Endothelial cell of umbilical vein (primary cell): ENCODE data around the gene CDC16. TPM values are rescaled to one million over a fixed set of nuclear protein-coding genes. Genes with fewer than 3 reads are reported as not detected.

Experiments
- BruUV-seq: library from RNA; stranded (reverse); fragments of 400-500 nt; replicated peaks from 2 replicates; lab custom pipeline; 2021; lab: Mats Ljungman, UMichigan
- CTCF ChIA-PET: fragments of 300-600, 350-600 bp; sonication (Branson Sonifier 250); formaldehyde crosslinking; loops from one replicate; lab custom pipeline; 2021; ENCODE audit warnings: antibody characterized with exemption, inconsistent platforms; lab: Charles Lee
- POLR2A ChIA-PET: fragments of 300-600, 350-600 bp; sonication (Branson Sonifier 250); formaldehyde crosslinking; loops from one replicate; lab custom pipeline; 2021; ENCODE audit warnings: antibody characterized with exemption, inconsistent platforms; lab: Charles Lee
- DNase-seq: peaks from one replicate; pipeline ENCODE4 v3.0.0-alpha.2; 2011; ENCODE audit warnings: low read depth, low spot score
- FAIRE-seq: peaks from 2 replicates; lab custom pipeline; 2011; peaks lifted over from hg19 to GRCh38; lab: Jason Lieb, UNC
- H2AFZ ChIP-seq: 2 replicates; pipeline ENCODE4 v1.6.0; 2012; ENCODE audit warnings: low read depth, low read length, control low read depth, inconsistent platforms
- H3K27ac ChIP-seq: 2 replicates; pipeline ENCODE4 v1.5.1; 2011; ENCODE audit warnings: low read depth, mild to moderate bottlenecking, control low read depth, low read length, moderate library complexity; ENCODE audit not compliant: insufficient read depth
- H3K27me3 ChIP-seq, 2 experiments: 2 replicates each; pipeline versions ENCODE4 v1.6.0 to v1.6.1; 2011; ENCODE audit warnings: low read length in 2 of 2, mixed read lengths in 1 of 2; ENCODE audit not compliant: control insufficient read depth in 2 of 2, insufficient read depth in 2 of 2
- H3K36me3 ChIP-seq, 2 experiments: 2 replicates in 1 of 2; 3 replicates in 1 of 2; pipeline ENCODE4 v1.5.1; 2011; ENCODE audit warnings: low read length in 2 of 2, mild to moderate bottlenecking in 1 of 2, moderate library complexity in 1 of 2; ENCODE audit not compliant: control insufficient read depth in 2 of 2, insufficient read depth in 2 of 2; ENCODE audit errors: extremely low read depth in 1 of 2
- H3K4me1 ChIP-seq: 3 replicates; pipeline ENCODE4 v1.5.1; 2011; ENCODE audit warnings: mild to moderate bottlenecking, low read length; ENCODE audit not compliant: control insufficient read depth, insufficient read depth; ENCODE audit errors: extremely low read depth
- H3K4me2 ChIP-seq: 2 replicates; pipeline ENCODE4 v1.6.1; 2011; ENCODE audit warnings: low read length, control low read depth, mixed read lengths; ENCODE audit not compliant: insufficient read depth
- H3K4me3 ChIP-seq, 3 experiments: fragments of 200-600 bp in 1 of 3; sonication (generic), shearing (Covaris generic) in 1 of 3; replicated peaks in 1 of 3; 2 replicates each; pipeline ENCODE4 v1.5.1; 2011 to 2016; ENCODE audit warnings: control low read depth in 3 of 3, low read length in 3 of 3, mild to moderate bottlenecking in 2 of 3, inconsistent platforms in 1 of 3, low read depth in 1 of 3, moderate library complexity in 1 of 3; ENCODE audit not compliant: insufficient read depth in 1 of 3
- H3K79me2 ChIP-seq: 2 replicates; pipeline ENCODE4 v1.6.0; 2012; ENCODE audit warnings: low read length, inconsistent platforms; ENCODE audit not compliant: control insufficient read depth, insufficient read depth
- H3K9ac ChIP-seq: replicated peaks from 2 replicates; pipeline ENCODE3; 2011; ENCODE audit warnings: low read length, control low read depth; ENCODE audit not compliant: insufficient read depth; ENCODE audit errors: extremely low read depth
- H3K9me1 ChIP-seq: replicated peaks from 3 replicates; pipeline ENCODE4 v1.6.0; 2011; ENCODE audit warnings: mild to moderate bottlenecking, low read length; ENCODE audit not compliant: control insufficient read depth, insufficient read depth; ENCODE audit errors: extremely low read depth
- H3K9me3 ChIP-seq: replicated peaks from 2 replicates; pipeline ENCODE4 v1.5.1; 2012; ENCODE audit warnings: low read length, inconsistent platforms; ENCODE audit not compliant: control insufficient read depth, insufficient read depth
- H4K20me1 ChIP-seq: replicated peaks from 2 replicates; pipeline ENCODE3; 2011; ENCODE audit warnings: mild to moderate bottlenecking, low read length; ENCODE audit not compliant: control insufficient read depth, insufficient read depth; ENCODE audit errors: extremely low read depth
- CTCF ChIP-seq, 2 donors: IDR thresholded peaks; 1 replicate in 1 of 2; 2 replicates in 1 of 2; pipeline ENCODE4 v1.5.1; 2011; ENCODE audit warnings: low read length in 2 of 2, mild to moderate bottlenecking in 2 of 2, moderate library complexity in 2 of 2, control low read depth in 1 of 2, inconsistent platforms in 1 of 2, low read depth in 1 of 2; ENCODE audit not compliant: insufficient read depth in 1 of 2; ENCODE audit errors: extremely low read depth in 1 of 2
- EZH2 ChIP-seq: IDR thresholded peaks from 2 replicates; pipeline ENCODE4 v1.6.1; 2012; ENCODE audit warnings: borderline replicate concordance, low read depth, mild to moderate bottlenecking, moderate library complexity, low read length, inconsistent platforms; ENCODE audit not compliant: severe bottlenecking
- GATA2 ChIP-seq: IDR thresholded peaks from 2 replicates; pipeline ENCODE4 v1.7.0; 2011; ENCODE audit warnings: low read depth, mild to moderate bottlenecking, moderate library complexity, mixed read lengths, low read length; ENCODE audit not compliant: insufficient read length, insufficient read depth
- JUN ChIP-seq: IDR thresholded peaks from 2 replicates; pipeline ENCODE4 v1.6.1; 2011; ENCODE audit warnings: borderline replicate concordance, low read depth; ENCODE audit not compliant: insufficient read length, insufficient read depth
- MYC ChIP-seq: IDR thresholded peaks from one replicate; pipeline ENCODE4 v1.6.1; 2011; ENCODE audit warnings: mild to moderate bottlenecking, low read depth, low read length
- POLR2A ChIP-seq: IDR thresholded peaks from 2 replicates; pipeline ENCODE4 v1.6.1; 2012; ENCODE audit warnings: low read depth, mild to moderate bottlenecking, control low read depth, low read length
- POLR2AphosphoS5 ChIP-seq: IDR thresholded peaks from 2 replicates; pipeline ENCODE4 v1.6.1; 2012; ENCODE audit warnings: low read depth, mild to moderate bottlenecking, control low read depth, low read length, moderate library complexity; ENCODE audit not compliant: insufficient read depth
- dilution Hi-C: fragments of 300-500 bp; cut with MboI; formaldehyde crosslinking; loops from one replicate; pipeline ENCODE4 v1.15.0; 2019; ENCODE audit warnings: low sequenced_read_pairs; ENCODE audit not compliant: extremely low pct_ligation_motif_present
- intact Hi-C: fragments of 100-400 bp; cut with micrococcal nuclease; formaldehyde crosslinking; loops from one replicate; pipeline ENCODE4 v1.10.0; 2022
- polyA plus RNA-seq, 4 experiments: library from polyadenylated mRNA; depleted of rRNA in 3 of 4; stranded (reverse) in 3 of 4; unstranded in 1 of 4; fragments of >200 nt; gene quantifications; 2 replicates each; pipeline versions ENCODE4 v1.2.1 to v1.2.3, GENCODE V29; 2011 to 2012; ENCODE audit warnings: missing spikeins in 1 of 4
- total RNA-seq: library from RNA; stranded (reverse); gene quantifications from 2 replicates; pipeline ENCODE4 v1.2.3, GENCODE V29; 2021

CDC16 gene
- total and polyA plus RNA-seq, 2 donors (not counting 3 experiments of a cell fraction or from before 2014, with no cell fraction given) = 41.6 to 83.3 TPM

DNA sequence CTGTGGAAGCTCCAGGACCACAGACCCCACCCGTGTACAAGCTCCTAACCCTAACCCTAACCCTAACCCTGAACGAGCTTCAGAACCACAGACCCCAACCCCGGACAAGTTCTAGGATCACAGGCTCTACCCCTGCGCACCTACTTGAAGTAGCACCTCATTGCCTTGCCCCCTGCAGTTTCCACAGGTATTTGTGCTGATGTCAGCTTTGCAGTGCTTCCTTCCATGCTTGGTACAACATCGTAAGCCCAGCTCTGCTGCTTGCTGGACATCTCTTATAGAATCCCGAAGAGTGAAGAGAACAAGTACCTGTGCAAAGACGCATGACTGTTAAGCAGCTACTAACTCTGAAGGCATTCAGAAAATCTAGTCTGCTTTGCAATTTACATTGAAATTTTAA, 20.7 kb upstream of the CDC16 start:
- Histone ChIP-seq H3K27ac (no peak overlapping the region), H3K79me2 (no peaks in the 10 kb centered on the region), H3K36me3 (no peaks in the 10 kb centered on the region), H4K20me1 (no peaks in the 10 kb centered on the region), H3K9ac (no peak overlapping the region), H3K4me2 (no peak overlapping the region), H3K9me3 (no peaks in the 10 kb centered on the region), H3K4me3 (no peak overlapping the region), H2AFZ (no peak overlapping the region), H3K27me3 (no peaks in the 10 kb centered on the region), H3K9me1 (no peaks in the 10 kb centered on the region), H3K4me1 (peaks cover 14% of the 10 kb centered on the region)
- intact Hi-C loops (no loop called here), dilution Hi-C loops (no loop called here)
- ChIA-PET CTCF (interaction anchor here (2.5 kb wide), 1 partner anchor 9 kb away, joined by 8 read pairs; no protein-coding TSS in a partner anchor), POLR2A (no interaction called here)
- no TSS peak for BruUV-seq
- no peak for DNase-seq
- TF ChIP-seq POLR2A (no peak), MYC (no peak), CTCF (IDR thresholded peaks at IDR 0.05; ENCODE audit: extremely low read depth in 1 of 2, insufficient read depth in 1 of 2, low read depth in 1 of 2, low read length in 2 of 2) (no peak), POLR2AphosphoS5 (no peak), JUN (no peak), EZH2 (no peak)
- FAIRE-seq = peak; percentile 15

GRCh38 chr13:114219392-114219791, 15.3 kb upstream of the CDC16 start:
- Histone ChIP-seq H2AFZ (no peak overlapping the region), H3K9me3 (no peaks in the 10 kb centered on the region), H3K9me1 (no peaks in the 10 kb centered on the region), H4K20me1 (no peaks in the 10 kb centered on the region), H3K79me2 (no peaks in the 10 kb centered on the region), H3K4me1 (peaks cover 26% of the 10 kb centered on the region), H3K4me3 (no peak overlapping the region), H3K27ac (no peak overlapping the region), H3K9ac (no peak overlapping the region), H3K36me3 (no peaks in the 10 kb centered on the region), H3K27me3 (no peaks in the 10 kb centered on the region), H3K4me2 (peak overlapping the region; percentile 3)
- ChIA-PET CTCF (no interaction called here), POLR2A (no interaction called here)
- DNase-seq (peak; percentile 73), FAIRE-seq (peak; percentile 68)
- intact Hi-C loops = loop anchor here (1.0 kb wide), 1 partner anchor 57 kb away; no protein-coding TSS in a partner anchor
- no TSS peak for BruUV-seq
- TF ChIP-seq POLR2AphosphoS5 (no peak), GATA2 (peak; percentile 65)
- dilution Hi-C loops = no loop called here
